Astrocyte (in vitro differentiated cells and primary cell): ENCODE measurements around the gene SEMA3B. TPM values are rescaled to one million over a fixed set of nuclear protein-coding genes. Genes with fewer than 3 reads are reported as not detected.

ENCODE experiments used
- DNase-seq: peaks from one replicate; pipeline ENCODE4 v3.0.0-alpha.2; 2010; ENCODE audit warnings: low read depth
- FAIRE-seq: peaks from 2 replicates; lab custom pipeline; 2011; peaks lifted over from hg19 to GRCh38; lab: Jason Lieb, UNC
- H2AFZ ChIP-seq: 2 replicates; pipeline ENCODE4 v1.6.0; 2012; ENCODE audit warnings: low read depth, low read length, inconsistent platforms
- H3K27ac ChIP-seq: 2 replicates; pipeline ENCODE4 v1.5.1; 2011; ENCODE audit warnings: low read depth, low read length, inconsistent platforms
- H3K27me3 ChIP-seq: 2 replicates; pipeline ENCODE4 v1.6.0; 2011; ENCODE audit warnings: low read length, inconsistent platforms; ENCODE audit not compliant: insufficient read depth
- H3K36me3 ChIP-seq: 2 replicates; pipeline ENCODE4 v1.5.1; 2011; ENCODE audit warnings: low read length, inconsistent platforms; ENCODE audit not compliant: insufficient read depth
- H3K4me1 ChIP-seq: 2 replicates; pipeline ENCODE4 v1.5.1; 2011; ENCODE audit warnings: low read length, inconsistent platforms; ENCODE audit not compliant: insufficient read depth
- H3K4me2 ChIP-seq: 2 replicates; pipeline ENCODE4 v1.6.0; 2012; ENCODE audit warnings: low read length, inconsistent platforms
- H3K4me3 ChIP-seq: 2 replicates; pipeline ENCODE4 v1.5.1; 2011; ENCODE audit warnings: low read depth, mild to moderate bottlenecking, low read length, inconsistent platforms; ENCODE audit not compliant: insufficient read depth
- H3K79me2 ChIP-seq: 2 replicates; pipeline ENCODE4 v1.6.0; 2012; ENCODE audit warnings: mild to moderate bottlenecking, low read length, inconsistent platforms; ENCODE audit not compliant: insufficient read depth
- H3K9ac ChIP-seq: 2 replicates; pipeline ENCODE4 v1.6.0; 2012; ENCODE audit warnings: mild to moderate bottlenecking, low read length, inconsistent platforms
- H3K9me3 ChIP-seq: 2 replicates; pipeline ENCODE4 v1.5.1; 2012; ENCODE audit warnings: low read depth, mild to moderate bottlenecking, low read length, inconsistent platforms; ENCODE audit not compliant: insufficient read depth
- H4K20me1 ChIP-seq: 2 replicates; pipeline ENCODE4 v1.6.0; 2012; ENCODE audit warnings: low read length, inconsistent platforms; ENCODE audit not compliant: insufficient read depth
- H3K27ac Mint-ChIP-seq: one replicate; pipeline ENCODE4 v1.8.0; 2021; ENCODE audit warnings: mild to moderate bottlenecking, mixed read lengths; ENCODE audit not compliant: unreplicated experiment
- H3K27me3 Mint-ChIP-seq: one replicate; pipeline ENCODE4 v1.8.0; 2021; ENCODE audit warnings: low read depth, mixed read lengths; ENCODE audit not compliant: unreplicated experiment
- H3K36me3 Mint-ChIP-seq: one replicate; pipeline ENCODE4 v1.8.0; 2021; ENCODE audit warnings: low read depth, mixed read lengths; ENCODE audit not compliant: unreplicated experiment
- H3K4me1 Mint-ChIP-seq: one replicate; pipeline ENCODE4 v1.8.0; 2021; ENCODE audit warnings: low read depth, mixed read lengths; ENCODE audit not compliant: unreplicated experiment
- H3K4me3 Mint-ChIP-seq: one replicate; pipeline ENCODE4 v1.8.0; 2021; ENCODE audit warnings: mild to moderate bottlenecking, moderate library complexity, mixed read lengths; ENCODE audit not compliant: unreplicated experiment
- H3K9me3 Mint-ChIP-seq: one replicate; pipeline ENCODE4 v1.8.0; 2021; ENCODE audit warnings: mild to moderate bottlenecking, mixed read lengths; ENCODE audit not compliant: unreplicated experiment
- CTCF ChIP-seq: IDR thresholded peaks from 2 replicates; pipeline ENCODE4 v1.5.1; 2011; ENCODE audit warnings: low read depth, mild to moderate bottlenecking, inconsistent platforms, low read length, moderate library complexity; ENCODE audit not compliant: insufficient read depth
- EZH2 ChIP-seq: IDR thresholded peaks from 2 replicates; pipeline ENCODE4 v1.6.1; 2012; ENCODE audit warnings: mild to moderate bottlenecking, low read length, inconsistent platforms; ENCODE audit not compliant: insufficient read depth
- total RNA-seq: library from RNA; stranded (reverse); gene quantifications from 2 replicates; pipeline ENCODE4 v1.2.1, GENCODE V29; 2021

Gene SEMA3B
- total RNA-seq, 1 donor from 2014 or later: 5.9 TPM

- Mint-ChIP-seq H3K27me3 (no peaks in the 10 kb centered on the region), H3K4me1 (peaks cover 44% of the 10 kb centered on the region), H3K9me3 (no peaks in the 10 kb centered on the region), H3K27ac (no peak overlapping the region), H3K4me3 (peak overlapping the region; percentile 75), H3K36me3 (peaks cover 8% of the 10 kb centered on the region)
- peak overlapping the region; percentile 33 for H3K4me2 ChIP-seq
- no peak overlapping the region for H2AFZ ChIP-seq
- DNase-seq: no peak
- TF ChIP-seq EZH2 (no peak), CTCF (no peak)
- H3K27me3 ChIP-seq: no peaks in the 10 kb centered on the region
- H3K27ac ChIP-seq: peak overlapping the region; percentile 19
- peaks cover 3% of the 10 kb centered on the region for H3K36me3 ChIP-seq
- no peaks in the 10 kb centered on the region for H3K9me3 ChIP-seq
- H3K9ac ChIP-seq: peak overlapping the region; percentile 5
- peaks cover 68% of the 10 kb centered on the region for H3K4me1 ChIP-seq
- peaks cover 73% of the 10 kb centered on the region for H4K20me1 ChIP-seq
- no peak overlapping the region for H3K4me3 ChIP-seq
- no peak for FAIRE-seq
- H3K79me2 ChIP-seq: peaks cover 93% of the 10 kb centered on the region
Measured at GRCh38 chr3:50241713-50242380, 27.1 kb upstream of the SEMA3B start.

- TF ChIP-seq EZH2 (no peak), CTCF (no peak)
- H3K27me3 ChIP-seq: no peaks in the 10 kb centered on the region
- H3K27ac ChIP-seq: peak overlapping the region; percentile 79
- Mint-ChIP-seq H3K4me1 (peaks cover 49% of the 10 kb centered on the region), H3K4me3 (peak overlapping the region; percentile 24), H3K27me3 (no peaks in the 10 kb centered on the region), H3K9me3 (no peaks in the 10 kb centered on the region), H3K27ac (no peak overlapping the region), H3K36me3 (peaks cover 7% of the 10 kb centered on the region)
- no peak overlapping the region for H2AFZ ChIP-seq
- H3K4me3 ChIP-seq: no peak overlapping the region
- H3K79me2 ChIP-seq: peaks cover 93% of the 10 kb centered on the region
- H3K4me1 ChIP-seq: peaks cover 73% of the 10 kb centered on the region
- H3K9me3 ChIP-seq: no peaks in the 10 kb centered on the region
- H3K4me2 ChIP-seq: peak overlapping the region; percentile 68
- peaks cover 3% of the 10 kb centered on the region for H3K36me3 ChIP-seq
- no peak for FAIRE-seq
- peaks cover 73% of the 10 kb centered on the region for H4K20me1 ChIP-seq
- H3K9ac ChIP-seq: peak overlapping the region; percentile 64
- no peak for DNase-seq
Measured at GRCh38 chr3:50242381-50242770, 26.6 kb upstream of the SEMA3B start.
